ENCODE measurements around the gene BACH2. TPM values are rescaled to one million over a fixed set of nuclear protein-coding genes. Genes with fewer than 3 reads are reported as not detected.

Gene BACH2
- total and polyA plus RNA-seq, 2 of the 4 experiments (the other 2 are of a cell fraction), result 1.3 to 1.4 TPM

- POLR2A ChIA-PET (ENCODE audit: unreplicated experiment), result no interaction called here
- no peak overlapping the region for H2BK120ac ChIP-seq (ENCODE audit: low read depth, low read length)
Observed at GRCh38 chr6:90095788-90096187, 200.9 kb downstream of the BACH2 start.

More at GRCh38 chr6:90095788-90096187, 200.9 kb downstream of the BACH2 start:
- Histone ChIP-seq H4K91ac (ENCODE audit: insufficient read depth, low read depth, low read length) (no peak overlapping the region), H3K18ac (ENCODE audit: low read depth, low read length) (no peak overlapping the region), H3K14ac (replicated peaks; ENCODE audit: low read depth, low read length) (0 out of 2 replicates have a peak overlapping the region, but pooled peaks have one; percentile 62), H3K4me3 (ENCODE audit: insufficient read depth, low read depth, low read length) (no peak overlapping the region), H3K4me1 (ENCODE audit: control insufficient read depth, insufficient read depth, low read length) (peaks cover 12% of the 10 kb centered on the region), H4K8ac (ENCODE audit: low read depth in 2 of 2, low read length in 2 of 2) (no peak overlapping the region), H3K4ac (ENCODE audit: low read depth, low read length) (no peak overlapping the region), H3K27ac (ENCODE audit: insufficient read depth, low read length) (no peak overlapping the region), H2AK9ac (replicated peaks; ENCODE audit: low read depth, low read length, poor library complexity) (no peak overlapping the region), H3K9me3 (ENCODE audit: control insufficient read depth, insufficient read depth, low read length) (no peaks in the 10 kb centered on the region), H3K4me2 (ENCODE audit: low read depth, low read length) (no peak overlapping the region), H2BK15ac (ENCODE audit: low read depth, low read length) (no peak overlapping the region), H2BK20ac (ENCODE audit: low read depth, low read length) (no peak overlapping the region), H2AFZ (replicated peaks; ENCODE audit: low read length, poor library complexity) (no peak overlapping the region), H3K27me3 (ENCODE audit: control insufficient read depth, insufficient read depth, low read length) (no peaks in the 10 kb centered on the region), H3K56ac (ENCODE audit: extremely low read depth, insufficient read depth, low read length) (no peak overlapping the region), H2AK5ac (ENCODE audit: low read depth, low read length) (no peak overlapping the region; the same call in 1 of the 2 replicates), H3K36me3 (ENCODE audit: control insufficient read depth, insufficient read depth, low read length) (no peaks in the 10 kb centered on the region), H3K79me1 (ENCODE audit: low read depth in 1 of 2, low read length in 2 of 2) (no peaks in the 10 kb centered on the region), H4K20me1 (ENCODE audit: insufficient read depth, low read length) (no peaks in the 10 kb centered on the region), H3K23ac (ENCODE audit: low read depth, low read length) (no peak overlapping the region), H2BK5ac (ENCODE audit: low read depth, low read length, poor library complexity, severe bottlenecking) (no peak overlapping the region), H3K9ac (ENCODE audit: low read depth, low read length) (no peak overlapping the region), H4K5ac (ENCODE audit: low read depth, low read length) (no peak overlapping the region), H3K9me1 (ENCODE audit: insufficient read depth, low read length) (peaks cover 18% of the 10 kb centered on the region)
- ATAC-seq (ENCODE audit: low read depth) (no peak), DNase-seq (no peak)
- TF ChIP-seq POLR2A (IDR thresholded peaks at IDR 0.05; ENCODE audit: low read depth, low read length), result no peak
- no peak for TF ChIP-seq NFE2L2 (IDR thresholded peaks at IDR 0.05; ENCODE audit: low read depth, low read length)
- no peak for TF ChIP-seq CEBPB (IDR thresholded peaks at IDR 0.05; ENCODE audit: low read depth, low read length)
- TF ChIP-seq, protein P1, sequence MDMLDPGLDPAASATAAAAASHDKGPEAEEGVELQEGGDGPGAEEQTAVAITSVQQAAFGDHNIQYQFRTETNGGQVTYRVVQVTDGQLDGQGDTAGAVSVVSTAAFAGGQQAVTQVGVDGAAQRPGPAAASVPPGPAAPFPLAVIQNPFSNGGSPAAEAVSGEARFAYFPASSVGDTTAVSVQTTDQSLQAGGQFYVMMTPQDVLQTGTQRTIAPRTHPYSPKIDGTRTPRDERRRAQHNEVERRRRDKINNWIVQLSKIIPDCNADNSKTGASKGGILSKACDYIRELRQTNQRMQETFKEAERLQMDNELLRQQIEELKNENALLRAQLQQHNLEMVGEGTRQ (IDR thresholded peaks at IDR 0.05; ENCODE audit: low read depth, low read length), result no peak
- TF ChIP-seq ELK1 (IDR thresholded peaks at IDR 0.05; ENCODE audit: borderline replicate concordance, low read depth, low read length), result no peak
- no peak for TF ChIP-seq MAZ (IDR thresholded peaks at IDR 0.05; ENCODE audit: borderline replicate concordance, low read depth, low read length)
- in situ Hi-C loops (cut with MboI; ENCODE audit: low sequenced_read_pairs), result loop anchor here (10.0 kb wide), 2 partner anchors 121 to 199 kb away; partner anchors contain the start of gene BACH2
- BruUV-seq (replicated peaks), result no TSS peak
- intact Hi-C loops (cut with micrococcal nuclease), result loop anchor here (5.0 kb wide), 5 partner anchors 82 to 382 kb away; no protein-coding TSS in a partner anchor
- CTCF ChIA-PET, result no interaction called here
- dilution Hi-C loops (cut with HindIII; ENCODE audit: low sequenced_read_pairs, unreplicated experiment), result no loop called here
- WGBS, 2 experiments (ENCODE audit: extremely low coverage in 2 of 2, insufficient read length in 1 of 2), result 60% methylated on average over 1 of the region's 3 CpGs; no CpG with 5 or more reads in 1 of the 2 experiments
